Glutamatergic neuron (in vitro differentiated cells): Measurements from ENCODE around the gene CCL15. TPM values are rescaled to one million over a fixed set of nuclear protein-coding genes. Genes with fewer than 3 reads are reported as not detected.

Experiments used
- DNase-seq: peaks from one replicate; pipeline ENCODE4 v3.0.0; 2022
- H3K27ac Mint-ChIP-seq: one replicate; pipeline ENCODE4 v1.8.0; 2020; ENCODE audit warnings: mild to moderate bottlenecking, mixed read lengths, inconsistent platforms; ENCODE audit not compliant: unreplicated experiment
- H3K27me3 Mint-ChIP-seq: one replicate; pipeline ENCODE4 v1.8.0; 2020; ENCODE audit warnings: mild to moderate bottlenecking, moderate library complexity, mixed read lengths, inconsistent platforms; ENCODE audit not compliant: unreplicated experiment
- H3K36me3 Mint-ChIP-seq: one replicate; pipeline ENCODE4 v1.8.0; 2020; ENCODE audit warnings: mild to moderate bottlenecking, mixed read lengths, inconsistent platforms; ENCODE audit not compliant: unreplicated experiment
- H3K4me1 Mint-ChIP-seq: one replicate; pipeline ENCODE4 v1.8.0; 2020; ENCODE audit warnings: mild to moderate bottlenecking, low read depth, mixed read lengths, inconsistent platforms; ENCODE audit not compliant: unreplicated experiment
- H3K4me3 Mint-ChIP-seq: one replicate; pipeline ENCODE4 v1.8.0; 2020; ENCODE audit warnings: mild to moderate bottlenecking, mixed read lengths, inconsistent platforms; ENCODE audit not compliant: unreplicated experiment
- H3K9me3 Mint-ChIP-seq: one replicate; pipeline ENCODE4 v1.8.0; 2020; ENCODE audit warnings: mild to moderate bottlenecking, moderate library complexity, mixed read lengths, inconsistent platforms; ENCODE audit not compliant: unreplicated experiment
- CTCF ChIP-seq: fragments of 200-600 bp; sonication (generic); IDR thresholded peaks from one replicate; pipeline ENCODE4 v1.5.0; 2021; ENCODE audit not compliant: partially characterized antibody, unreplicated experiment
- total RNA-seq: library from RNA; stranded (reverse); fragmentation: NEBNext Ultra II Directional; extraction: Animal tissue kit (Norgen Biotek cat#: 25700); gene quantifications from one replicate; pipeline ENCODE4 v1.2.1, GENCODE V29; 2021; ENCODE audit not compliant: unreplicated experiment

The CCL15 gene
- total RNA-seq, 1 donor from 2014 or later: not detected

- Mint-ChIP-seq H3K4me1 (peaks cover 9% of the 10 kb centered on the region), H3K9me3 (peaks cover 2% of the 10 kb centered on the region), H3K27ac (no peak overlapping the region), H3K36me3 (peaks cover 4% of the 10 kb centered on the region), H3K4me3 (no peak overlapping the region), H3K27me3 (peaks cover 7% of the 10 kb centered on the region)
- no peak for TF ChIP-seq CTCF
- no peak for DNase-seq
These were observed 29.6 kb upstream of the CCL15 start for GRCh38 chr17:36030956-36031355.

- no peak overlapping the region for H3K4me3 Mint-ChIP-seq
- peaks cover 2% of the 10 kb centered on the region for H3K9me3 Mint-ChIP-seq
- no peak overlapping the region for H3K27ac Mint-ChIP-seq
- peaks cover 9% of the 10 kb centered on the region for H3K4me1 Mint-ChIP-seq
- H3K27me3 Mint-ChIP-seq: peaks cover 7% of the 10 kb centered on the region
- TF ChIP-seq CTCF: no peak
- H3K36me3 Mint-ChIP-seq: peaks cover 4% of the 10 kb centered on the region
- no peak for DNase-seq
These were observed 26.4 kb upstream of the CCL15 start for GRCh38 chr17:36027761-36028160.

- Mint-ChIP-seq H3K9me3 (no peaks in the 10 kb centered on the region), H3K27me3 (peaks cover 6% of the 10 kb centered on the region), H3K4me3 (no peak overlapping the region), H3K4me1 (peaks cover under 1% of the 10 kb centered on the region), H3K27ac (no peak overlapping the region), H3K36me3 (no peaks in the 10 kb centered on the region)
- no peak for TF ChIP-seq CTCF
- DNase-seq: no peak
These were observed 22.9 kb upstream of the CCL15 start for GRCh38 chr17:36024106-36024869.

- no peak for TF ChIP-seq CTCF
- H3K4me3 Mint-ChIP-seq: no peak overlapping the region
- H3K27me3 Mint-ChIP-seq: peaks cover 2% of the 10 kb centered on the region
- H3K9me3 Mint-ChIP-seq: no peaks in the 10 kb centered on the region
- no peak for DNase-seq
- no peaks in the 10 kb centered on the region for H3K4me1 Mint-ChIP-seq
- H3K36me3 Mint-ChIP-seq: no peaks in the 10 kb centered on the region
- no peak overlapping the region for H3K27ac Mint-ChIP-seq
These were observed 18.1 kb upstream of the CCL15 start for GRCh38 chr17:36019423-36019822.

GRCh38 chr17:36017799-36018198, 16.4 kb upstream of the CCL15 start, which contains the start of gene CCL23:
Gene CCL23, minus strand, starts transcription at chr17:36017972. Its CDS starts 75 bp downstream, at chr17:36017897.
- no peak for DNase-seq
- no peak for TF ChIP-seq CTCF
- no peak within 1 kb of the TSS for H3K27ac Mint-ChIP-seq
- no peaks in the 10 kb centered on the region for H3K4me1 Mint-ChIP-seq
- peaks cover 2% of the 10 kb centered on the region for H3K27me3 Mint-ChIP-seq
- no peaks in the 10 kb centered on the region for H3K36me3 Mint-ChIP-seq
- H3K9me3 Mint-ChIP-seq: no peaks in the 10 kb centered on the region
- H3K4me3 Mint-ChIP-seq: no peak within 1 kb of the TSS
